GM12864 (cell line): Measurements from ENCODE around the gene ARHGEF7.
"Not testable (repeated sequence)": the region's sequence is repeated elsewhere in the genome, so short reads cannot be mapped to it uniquely, and the experiment has no call there.

Experiments used
- DNase-seq: peaks from one replicate; pipeline ENCODE4 v3.0.0-alpha.2; 2011; ENCODE audit warnings: low read depth
- H3K4me3 ChIP-seq: 2 replicates; pipeline ENCODE4 v1.5.1; 2011; ENCODE audit warnings: mild to moderate bottlenecking, low read depth, low read length, control low read depth
- TF ChIP-seq, protein P1 (sequence below): IDR thresholded peaks from 2 replicates; pipeline ENCODE4 v1.5.1; 2011; ENCODE audit warnings: low read depth, mild to moderate bottlenecking, moderate library complexity, low read length, control low read depth, inconsistent platforms; ENCODE audit errors: missing control alignments

The ARHGEF7 gene

DNA sequence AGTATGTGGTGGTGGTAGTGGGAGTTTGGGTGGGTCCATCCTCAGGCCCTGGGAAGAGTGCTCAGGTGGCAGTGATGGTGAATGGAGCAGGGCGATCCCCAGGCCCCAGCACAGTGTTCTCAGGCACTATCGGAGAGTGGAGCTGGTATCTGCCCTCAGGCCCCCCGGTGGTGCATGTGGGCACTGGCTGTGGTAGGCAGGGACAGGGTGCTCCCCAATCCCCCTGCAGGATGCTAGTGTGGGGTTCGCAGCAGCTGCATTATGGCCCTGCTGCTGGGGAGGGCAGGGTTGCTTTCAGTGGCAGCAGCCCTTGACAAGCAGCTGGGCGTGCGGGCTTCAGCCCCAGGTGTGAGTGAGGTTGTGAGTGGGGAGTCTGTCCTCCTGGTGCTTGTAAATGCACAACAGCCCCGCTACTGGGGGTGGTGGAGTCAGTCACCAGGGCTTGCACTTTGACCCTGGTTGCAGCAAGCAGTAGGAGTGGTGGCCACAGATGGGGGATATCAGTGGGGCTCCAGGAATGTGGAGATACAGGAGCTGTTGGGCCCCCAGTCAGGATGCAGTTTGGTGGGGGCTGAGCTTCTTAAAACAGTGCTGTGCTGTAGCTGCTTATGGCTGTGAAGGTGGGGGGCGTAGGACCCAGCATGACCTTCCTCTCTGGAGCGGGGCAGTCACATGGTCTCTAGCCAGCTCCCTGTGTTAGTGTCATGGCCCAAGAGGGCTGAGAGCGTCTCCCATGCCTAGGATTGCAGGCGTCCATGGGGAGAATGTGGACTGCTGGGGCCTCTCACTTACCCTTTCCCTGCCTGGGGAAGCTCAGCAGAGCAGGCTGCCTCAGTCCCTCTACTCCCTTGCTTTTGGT is 38.7 kb upstream of the ARHGEF7 start:
- DNase-seq: no peak
- no peak overlapping the region for H3K4me3 ChIP-seq
- TF ChIP-seq, protein P1, sequence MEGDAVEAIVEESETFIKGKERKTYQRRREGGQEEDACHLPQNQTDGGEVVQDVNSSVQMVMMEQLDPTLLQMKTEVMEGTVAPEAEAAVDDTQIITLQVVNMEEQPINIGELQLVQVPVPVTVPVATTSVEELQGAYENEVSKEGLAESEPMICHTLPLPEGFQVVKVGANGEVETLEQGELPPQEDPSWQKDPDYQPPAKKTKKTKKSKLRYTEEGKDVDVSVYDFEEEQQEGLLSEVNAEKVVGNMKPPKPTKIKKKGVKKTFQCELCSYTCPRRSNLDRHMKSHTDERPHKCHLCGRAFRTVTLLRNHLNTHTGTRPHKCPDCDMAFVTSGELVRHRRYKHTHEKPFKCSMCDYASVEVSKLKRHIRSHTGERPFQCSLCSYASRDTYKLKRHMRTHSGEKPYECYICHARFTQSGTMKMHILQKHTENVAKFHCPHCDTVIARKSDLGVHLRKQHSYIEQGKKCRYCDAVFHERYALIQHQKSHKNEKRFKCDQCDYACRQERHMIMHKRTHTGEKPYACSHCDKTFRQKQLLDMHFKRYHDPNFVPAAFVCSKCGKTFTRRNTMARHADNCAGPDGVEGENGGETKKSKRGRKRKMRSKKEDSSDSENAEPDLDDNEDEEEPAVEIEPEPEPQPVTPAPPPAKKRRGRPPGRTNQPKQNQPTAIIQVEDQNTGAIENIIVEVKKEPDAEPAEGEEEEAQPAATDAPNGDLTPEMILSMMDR: peak; percentile 16

DNA sequence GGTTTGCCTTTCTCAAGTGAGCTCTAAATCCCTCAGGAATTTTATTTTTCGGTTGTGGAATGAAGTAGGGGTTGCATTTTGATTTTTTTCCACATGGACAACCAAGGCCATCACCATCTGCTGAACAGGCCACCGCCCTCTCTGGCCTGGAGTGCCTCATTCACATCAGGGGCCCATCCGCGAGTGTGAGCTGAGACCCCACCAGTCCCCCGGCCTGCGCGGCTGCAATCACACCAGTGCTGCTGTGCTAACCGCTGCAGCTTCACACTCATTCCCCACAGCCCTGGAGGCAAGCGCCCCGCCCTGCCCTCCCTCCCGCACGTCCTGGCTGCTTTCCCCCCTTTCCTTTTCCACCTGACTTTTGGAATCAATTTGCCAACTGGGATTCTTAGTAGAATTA is 35.7 kb upstream of the ARHGEF7 start:
- no peak overlapping the region for H3K4me3 ChIP-seq
- TF ChIP-seq, protein P1: no peak
- DNase-seq: no peak

DNA sequence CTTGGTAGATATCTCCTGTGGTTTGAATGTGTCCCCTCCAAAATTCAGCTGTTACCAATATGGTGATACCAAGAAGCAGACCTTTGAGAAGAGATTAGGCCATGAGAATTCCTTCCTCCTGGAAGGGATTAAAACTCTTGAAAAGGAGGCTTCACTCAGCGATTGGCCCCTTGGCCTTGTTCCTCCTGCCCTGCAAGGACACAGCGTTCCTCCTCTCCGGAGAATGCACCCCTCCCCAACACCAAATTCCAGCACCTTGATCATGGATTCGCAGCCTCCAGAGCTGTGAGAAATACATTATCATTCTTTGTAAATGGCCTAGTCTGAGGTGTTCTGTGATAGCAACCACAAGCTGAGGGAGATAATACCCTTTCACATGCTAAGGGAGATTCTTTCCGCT is 34.5 kb upstream of the ARHGEF7 start:
- TF ChIP-seq, protein P1: no peak
- no peak for DNase-seq
- H3K4me3 ChIP-seq: no peak overlapping the region

DNA sequence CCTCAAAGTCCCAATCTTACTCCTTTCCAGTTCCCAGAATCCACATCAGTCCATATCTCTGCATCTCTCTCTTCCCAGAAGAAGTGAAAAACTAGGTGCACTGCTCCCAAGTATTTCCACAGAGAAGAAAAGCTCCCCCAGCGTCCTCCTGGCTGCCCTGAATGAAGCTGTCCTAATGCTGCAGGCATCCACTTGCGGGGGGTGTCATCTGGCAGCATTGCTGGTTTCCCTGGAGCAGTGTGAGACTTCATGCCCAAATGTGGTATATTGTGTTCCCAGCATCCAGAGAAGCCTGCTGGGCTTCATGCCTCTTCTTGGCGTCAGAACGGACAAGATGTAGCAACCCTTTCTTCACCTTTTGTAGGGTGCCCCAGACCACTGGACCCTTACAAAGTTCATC is 32.9 kb upstream of the ARHGEF7 start:
- DNase-seq: no peak
- no peak overlapping the region for H3K4me3 ChIP-seq
- TF ChIP-seq, protein P1: no peak

DNA sequence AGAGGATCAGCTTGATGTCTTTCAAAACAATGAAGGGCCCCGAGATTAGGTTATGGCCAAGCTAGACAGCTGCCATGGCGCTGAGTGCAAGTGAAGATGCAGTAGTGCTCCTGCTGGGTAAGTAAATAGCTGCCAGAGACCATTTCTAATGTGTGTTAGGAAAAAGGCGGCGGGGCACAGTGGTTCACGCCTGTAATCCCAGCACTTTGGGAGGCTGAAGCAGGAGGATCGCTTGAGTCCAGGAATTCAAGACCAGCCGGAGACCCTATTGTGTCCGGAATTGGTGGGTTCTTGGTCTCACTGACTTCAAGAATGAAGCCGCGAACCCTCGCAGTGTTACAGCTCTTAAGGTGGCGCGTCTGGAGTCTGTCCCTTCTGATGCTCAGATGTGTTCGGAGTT is 32.3 kb upstream of the ARHGEF7 start:
- H3K4me3 ChIP-seq, DNase-seq: not testable (repeated sequence)

DNA sequence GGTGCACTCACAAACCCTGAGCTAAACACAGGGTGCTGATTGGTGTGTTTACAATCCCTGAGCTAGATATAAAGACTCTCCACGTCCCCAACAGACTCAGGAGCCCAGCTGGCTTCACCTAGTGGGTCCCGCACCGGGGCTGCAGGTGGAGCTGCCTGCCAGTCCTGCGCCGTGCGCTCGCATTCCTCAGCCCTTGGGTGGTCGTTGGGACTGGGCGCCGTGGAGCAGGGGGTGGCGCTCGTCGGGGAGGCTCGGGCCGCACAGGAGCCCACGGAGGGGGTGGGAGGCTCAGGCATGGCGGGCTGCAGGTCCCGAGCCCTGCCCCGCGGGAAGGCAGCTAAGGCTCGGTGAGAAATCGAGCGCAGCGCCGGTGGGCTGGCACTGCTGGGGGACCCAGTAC is 31.4 kb upstream of the ARHGEF7 start:
- H3K4me3 ChIP-seq, DNase-seq: not testable (repeated sequence)

DNA sequence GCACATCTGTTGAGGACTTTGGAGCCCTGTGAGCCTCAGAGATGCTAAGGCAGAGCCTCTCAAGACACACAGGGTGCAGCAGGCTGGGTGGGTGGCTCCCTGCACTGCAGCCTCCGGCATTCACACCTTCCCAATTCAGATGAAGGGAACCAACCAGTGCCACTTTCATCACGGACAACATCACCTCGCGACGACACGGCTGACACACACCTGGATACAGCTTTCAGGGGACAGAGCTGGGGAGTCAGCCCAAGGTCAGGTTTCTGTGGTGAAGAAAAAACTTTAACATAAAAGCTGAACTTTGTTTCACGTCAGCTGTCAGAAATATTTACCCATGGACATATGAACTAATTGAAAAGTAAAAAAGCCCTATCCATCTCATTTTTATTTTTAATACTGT is 24.9 kb upstream of the ARHGEF7 start:
- H3K4me3 ChIP-seq: no peak overlapping the region
- TF ChIP-seq, protein P1: no peak

DNA sequence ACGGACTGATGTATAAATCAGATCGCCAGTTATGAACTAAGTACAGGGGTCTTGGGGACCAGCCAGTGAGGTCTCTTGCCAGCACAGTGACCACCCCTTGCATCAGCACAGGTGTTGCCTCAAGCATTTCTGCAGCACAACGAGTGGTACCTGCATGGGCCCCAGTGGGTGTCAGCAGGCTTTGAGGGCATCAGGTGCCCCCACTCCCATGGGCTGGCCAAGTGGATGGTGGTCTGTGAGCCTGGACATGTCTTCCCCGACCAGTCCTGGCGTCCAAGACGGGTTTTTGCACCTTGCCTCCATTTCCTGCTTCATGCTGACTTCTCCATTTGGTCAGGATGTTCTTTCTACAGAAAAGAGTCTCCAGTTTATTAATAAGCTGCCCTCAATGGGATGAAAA is 22.4 kb upstream of the ARHGEF7 start:
- TF ChIP-seq, protein P1: no peak
- no peak overlapping the region for H3K4me3 ChIP-seq
- DNase-seq: no peak

More for the DNA sequence above, 24.9 kb upstream of the ARHGEF7 start:
- no peak for DNase-seq
